ENCODE data around the gene ARL15. TPM values are rescaled to one million over a fixed set of nuclear protein-coding genes. Genes with fewer than 3 reads are reported as not detected.

ARL15 gene
- total RNA-seq, 6 donors from 2014 or later: 6.7 to 36.4 (median 20.7) TPM

DNA sequence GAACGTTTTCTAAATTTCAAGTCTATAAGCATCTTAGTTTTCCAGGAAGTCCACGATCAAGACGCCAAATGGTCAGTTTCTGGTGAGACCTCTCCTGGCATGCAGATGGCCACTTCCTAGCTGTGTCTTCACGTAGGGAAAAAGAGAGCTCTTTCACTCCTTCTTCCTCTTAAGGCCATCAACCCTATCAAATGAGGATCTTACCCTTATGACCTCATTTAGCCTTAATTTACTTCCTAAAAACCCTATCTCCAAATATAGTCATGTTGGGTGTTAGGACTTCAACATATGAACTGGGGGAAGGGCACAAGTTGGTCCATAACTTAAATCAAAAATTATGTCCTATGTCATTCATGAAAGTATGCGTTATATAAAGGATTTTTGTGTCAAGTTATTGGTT, 229.5 kb downstream of the ARL15 start:
- 83 to 90% methylated on average over 5 of the region's 5 CpGs for WGBS, 2 donors
- DNase-seq: no peak

DNA sequence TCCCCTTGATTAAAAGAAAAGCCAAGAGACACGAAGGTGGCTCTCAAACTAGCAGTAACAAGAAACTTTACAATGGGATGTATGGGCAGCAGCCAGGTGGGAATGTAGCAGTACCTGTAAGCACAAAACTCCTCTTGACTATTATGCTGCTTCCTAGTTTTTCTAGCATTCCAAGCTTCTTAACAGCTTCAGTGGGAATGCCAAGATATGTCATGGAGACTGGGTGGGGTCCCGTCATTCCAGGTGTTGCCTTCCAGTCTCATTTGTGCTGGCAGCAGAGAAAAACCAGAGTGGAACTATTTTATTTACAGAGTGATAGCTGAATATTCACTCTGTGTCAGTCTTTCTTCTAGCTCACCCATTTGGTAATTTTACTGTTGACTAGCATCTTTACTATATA, 236.6 kb downstream of the ARL15 start:
- H3K9me3 ChIP-seq: no peaks in the 10 kb centered on the region
- no peak for TF ChIP-seq EP300 (IDR thresholded peaks at IDR 0.05)
- no peak for TF ChIP-seq CTCF (IDR thresholded peaks at IDR 0.05)
- no peak for TF ChIP-seq POLR2A (IDR thresholded peaks at IDR 0.05)
- TF ChIP-seq POLR2AphosphoS5 (IDR thresholded peaks at IDR 0.05): no peak
- no peaks in the 10 kb centered on the region for H3K36me3 ChIP-seq
- H3K27ac ChIP-seq: no peak overlapping the region
- WGBS, 2 donors: 74 to 76% methylated on average over 2 of the region's 2 CpGs
- H3K27me3 ChIP-seq: no peaks in the 10 kb centered on the region
- H3K4me1 ChIP-seq: no peaks in the 10 kb centered on the region
- DNase-seq (no peak), ATAC-seq (ENCODE audit: low FRiP score in 2 of 2) (no peak)
- H3K4me3 ChIP-seq: no peak overlapping the region

More for the DNA sequence above, 229.5 kb downstream of the ARL15 start:
- TF ChIP-seq CTCF (IDR thresholded peaks at IDR 0.05): no peak
- no peak for TF ChIP-seq EP300 (IDR thresholded peaks at IDR 0.05)
- no peak for TF ChIP-seq POLR2A (IDR thresholded peaks at IDR 0.05)
- TF ChIP-seq POLR2AphosphoS5 (IDR thresholded peaks at IDR 0.05): no peak
- Histone ChIP-seq H3K27me3 (no peaks in the 10 kb centered on the region), H3K9me3 (no peaks in the 10 kb centered on the region), H3K4me1 (no peaks in the 10 kb centered on the region), H3K36me3 (no peaks in the 10 kb centered on the region), H3K4me3 (no peak overlapping the region), H3K27ac (no peak overlapping the region)
- peak in 1 of 2 donors; percentile 45 for ATAC-seq (ENCODE audit: low FRiP score in 2 of 2)

- no peak for TF ChIP-seq POLR2AphosphoS5 (IDR thresholded peaks at IDR 0.05)
- WGBS, 2 donors: 84 to 88% methylated on average over 3 of the region's 3 CpGs
- DNase-seq: no peak
- Histone ChIP-seq H3K4me1 (no peaks in the 10 kb centered on the region), H3K9me3 (no peaks in the 10 kb centered on the region), H3K36me3 (no peaks in the 10 kb centered on the region), H3K4me3 (no peak overlapping the region), H3K27me3 (no peaks in the 10 kb centered on the region), H3K27ac (no peak overlapping the region)
- no peak for ATAC-seq (ENCODE audit: low FRiP score in 2 of 2)
Measured at GRCh38 chr5:54073131-54073530, 237.2 kb downstream of the ARL15 start.

GRCh38 chr5:54066433-54066832, 243.9 kb downstream of the ARL15 start:
- no peaks in the 10 kb centered on the region for H3K36me3 ChIP-seq
- DNase-seq: no peak
- no peaks in the 10 kb centered on the region for H3K9me3 ChIP-seq
- H3K4me1 ChIP-seq: no peaks in the 10 kb centered on the region
- H3K4me3 ChIP-seq: no peak overlapping the region
- TF ChIP-seq EP300 (IDR thresholded peaks at IDR 0.05) (no peak), POLR2A (IDR thresholded peaks at IDR 0.05) (no peak), POLR2AphosphoS5 (IDR thresholded peaks at IDR 0.05) (no peak), CTCF (IDR thresholded peaks at IDR 0.05) (no peak)
- no peak for ATAC-seq (ENCODE audit: low FRiP score in 2 of 2)
- WGBS, 2 donors: 87 to 95% methylated on average over 2 of the region's 2 CpGs
- no peaks in the 10 kb centered on the region for H3K27me3 ChIP-seq
- H3K27ac ChIP-seq: no peak overlapping the region

- Histone ChIP-seq H3K27ac (no peak overlapping the region), H3K9me3 (no peaks in the 10 kb centered on the region), H3K4me1 (no peaks in the 10 kb centered on the region), H3K4me3 (no peak overlapping the region), H3K36me3 (no peaks in the 10 kb centered on the region), H3K27me3 (no peaks in the 10 kb centered on the region)
- WGBS, 2 donors: 94 to 95% methylated on average over 3 of the region's 3 CpGs
- DNase-seq: no peak
- ATAC-seq (ENCODE audit: low FRiP score in 2 of 2): no peak
- TF ChIP-seq EP300 (IDR thresholded peaks at IDR 0.05) (no peak), POLR2A (IDR thresholded peaks at IDR 0.05) (no peak), POLR2AphosphoS5 (IDR thresholded peaks at IDR 0.05) (no peak), CTCF (IDR thresholded peaks at IDR 0.05) (no peak)
Measured at GRCh38 chr5:54063817-54064216, 246.6 kb downstream of the ARL15 start.

Data from upper lobe of left lung (tissue), 6 donors.